SKM-1 treated with dmso at 0.1 percent for 144 hours (cell line): ENCODE measurements around the gene SMIM22.

Source experiments
- DNase-seq: peaks from one replicate; lab custom pipeline; 2025; ENCODE audit not compliant: unreplicated experiment; lab: John Stamatoyannopoulos, UW

SMIM22 gene

GRCh38 chr16:4795828-4796572 lies 831 bp downstream of the SMIM22 start:
- no peak for DNase-seq

DNA sequence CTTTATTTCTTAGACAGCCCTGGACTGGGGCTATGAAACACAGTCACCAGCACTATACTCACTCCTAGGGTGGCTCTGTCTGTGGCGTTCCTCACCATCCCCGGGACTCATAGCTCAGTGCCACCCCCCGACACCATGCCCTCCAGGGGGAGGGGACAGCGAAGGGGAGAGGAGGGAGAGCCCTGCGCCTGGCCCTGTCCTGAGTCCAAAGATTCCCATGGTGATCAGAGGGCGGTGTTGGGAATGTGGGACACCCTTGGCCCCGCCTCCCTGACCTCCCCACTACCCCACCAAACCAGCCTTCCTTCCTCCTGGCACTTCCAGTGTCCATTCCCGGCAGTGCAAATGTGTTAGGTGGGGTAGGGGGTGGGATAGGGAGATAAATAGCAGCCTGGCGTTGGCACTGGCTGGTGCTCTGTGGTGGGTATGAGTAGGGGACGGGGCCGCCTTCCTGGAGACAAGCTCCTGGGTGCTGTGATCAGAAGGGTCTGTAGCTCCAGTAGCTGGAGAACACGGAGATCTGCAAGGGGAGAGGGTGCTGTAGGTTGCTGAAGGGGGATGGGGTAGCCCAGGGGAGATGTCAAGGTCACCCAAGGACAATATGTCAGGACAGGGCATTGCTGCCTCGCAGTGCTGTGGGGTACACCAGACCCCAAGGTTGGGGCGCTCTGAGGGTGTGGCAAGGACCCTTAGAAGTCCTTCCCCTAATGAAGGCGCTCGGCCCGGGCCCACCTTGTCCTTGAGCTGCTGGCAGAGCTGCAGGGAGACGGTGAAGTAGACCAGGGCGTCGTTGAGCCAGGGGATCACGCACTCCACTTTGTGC lies 2.0 kb downstream of the SMIM22 start:
- DNase-seq, result no peak

DNA sequence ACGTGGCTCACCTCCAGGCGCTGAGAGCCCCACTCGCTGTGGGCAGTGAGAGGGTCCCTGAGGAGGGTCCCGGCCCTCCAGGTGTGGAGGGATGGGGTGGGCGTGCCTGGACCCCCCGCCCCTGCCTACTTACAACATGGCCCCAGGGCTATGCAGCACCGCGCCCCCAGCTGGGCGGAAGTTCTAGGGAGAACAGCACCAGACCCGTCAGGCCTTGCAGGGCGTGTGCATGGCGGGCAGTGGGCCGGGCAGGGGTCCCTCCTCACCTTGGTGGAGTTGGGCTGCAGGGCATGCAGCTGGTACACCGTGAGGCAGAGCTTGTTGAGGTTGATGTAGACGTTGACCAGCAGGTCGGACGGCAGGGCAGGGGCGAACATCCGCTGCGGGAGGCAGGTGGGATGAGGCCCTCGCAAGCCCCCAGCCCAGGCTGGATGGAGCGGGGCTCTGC lies 2.7 kb downstream of the SMIM22 start:
- no peak for DNase-seq

- DNase-seq, result no peak
These were observed 3.3 kb downstream of the SMIM22 start for GRCh38 chr16:4798456-4798855.

- no peak for DNase-seq
These were observed 4.1 kb downstream of the SMIM22 start for GRCh38 chr16:4799171-4799855.

DNA sequence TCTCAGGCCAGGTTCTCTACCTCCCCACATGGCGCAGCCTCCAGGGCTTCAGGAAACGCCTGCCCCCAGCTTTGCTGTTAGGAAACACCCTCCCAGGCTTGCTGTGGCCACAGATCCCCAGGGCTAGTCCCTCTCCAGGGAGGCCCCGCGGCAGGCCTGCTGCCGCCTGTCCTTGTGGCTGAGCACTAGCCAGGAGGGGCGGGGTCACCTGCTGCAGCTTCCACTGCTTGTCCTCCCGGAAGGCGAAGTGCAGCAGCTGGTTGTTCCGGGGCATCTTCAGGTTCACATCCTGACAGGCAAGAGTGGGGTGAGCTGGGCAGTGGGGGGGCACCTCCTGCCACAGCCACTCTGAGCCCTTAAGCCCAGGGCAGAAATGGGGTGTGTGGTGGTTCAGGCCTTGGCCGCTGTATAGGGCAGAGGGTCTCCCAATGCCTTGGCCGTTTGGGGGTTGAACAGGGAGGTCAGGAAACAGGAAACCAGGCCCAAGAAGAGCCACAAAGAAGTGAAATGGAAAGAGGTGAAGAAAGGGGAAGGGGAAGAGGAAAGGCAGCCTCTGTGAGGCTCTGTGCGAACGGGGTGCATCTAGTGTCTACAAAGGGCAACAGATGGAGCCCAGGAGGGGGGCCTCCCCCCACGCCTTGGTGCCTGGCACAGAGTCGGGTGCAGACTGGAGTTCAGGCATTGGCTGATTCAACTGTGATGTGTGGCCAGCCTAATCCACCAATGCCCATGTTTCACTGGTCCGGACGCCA lies 5.3 kb downstream of the SMIM22 start:
- DNase-seq, result peak; percentile 81

GRCh38 chr16:4801051-4801961 lies 6.1 kb downstream of the SMIM22 start:
- DNase-seq, result no peak

- DNase-seq, result peak; percentile 61
These were observed 6.9 kb downstream of the SMIM22 start, which contains the start of gene ROGDI for GRCh38 chr16:4801962-4802658. Gene ROGDI (minus strand): TSS chr16:4802633. CDS start chr16:4802571, 62 bp downstream.

DNA sequence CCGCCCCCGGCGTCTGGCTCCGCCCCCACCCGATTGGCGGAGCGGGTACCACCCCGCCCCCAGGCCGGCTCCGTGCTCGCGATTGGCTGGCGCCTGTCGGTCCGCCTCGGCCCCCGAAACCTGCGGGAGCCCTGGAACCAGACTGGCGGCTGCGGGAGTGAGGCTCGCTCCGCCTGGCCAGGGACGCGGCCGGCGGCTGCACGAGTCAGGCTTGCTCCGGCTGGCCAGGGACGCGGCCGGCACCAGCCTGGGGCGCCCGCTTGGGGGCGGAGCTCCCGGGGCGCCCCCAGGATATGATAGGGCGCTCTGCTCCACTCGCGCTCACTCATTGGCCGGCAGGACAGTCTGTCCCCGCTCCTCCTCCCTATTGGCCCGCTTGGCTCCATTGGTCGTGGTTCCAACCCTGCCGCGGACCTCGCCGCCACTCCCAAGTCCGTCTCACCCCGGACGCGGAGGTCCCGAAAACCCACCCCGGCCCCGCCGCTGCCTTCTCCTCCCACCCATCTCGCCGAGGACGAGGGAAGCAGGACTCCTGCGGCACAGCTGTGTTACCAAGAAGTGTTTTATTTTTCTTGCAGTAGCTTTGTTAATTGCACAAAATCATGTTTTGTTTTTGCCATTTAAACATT lies 7.6 kb downstream of the SMIM22 start:
- DNase-seq, result peak; percentile 90

- DNase-seq, result no peak
These were observed 8.3 kb downstream of the SMIM22 start for GRCh38 chr16:4803401-4803844.

GRCh38 chr16:4803898-4804762 lies 9.0 kb downstream of the SMIM22 start:
- DNase-seq, result no peak

DNA sequence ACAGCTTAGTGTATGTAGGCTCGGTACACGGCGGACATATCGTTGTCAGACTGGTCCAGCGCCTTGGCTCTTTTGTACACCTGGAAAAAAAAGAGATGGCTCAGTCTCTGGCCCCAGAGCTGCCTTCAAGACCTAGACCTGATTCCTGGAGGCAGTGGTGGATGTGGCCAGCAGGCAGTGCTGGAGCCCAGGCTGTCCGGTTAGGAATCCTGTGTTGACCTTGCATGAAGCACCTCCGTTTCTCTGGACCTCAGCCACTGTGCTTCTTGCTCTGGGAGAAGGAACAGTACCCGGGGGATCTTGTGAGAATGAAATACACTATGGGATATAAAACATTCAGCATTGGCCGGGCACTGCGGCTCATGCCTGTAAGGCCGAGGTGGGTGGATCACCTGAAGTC lies 10.1 kb downstream of the SMIM22 start:
- DNase-seq, result no peak

DNA sequence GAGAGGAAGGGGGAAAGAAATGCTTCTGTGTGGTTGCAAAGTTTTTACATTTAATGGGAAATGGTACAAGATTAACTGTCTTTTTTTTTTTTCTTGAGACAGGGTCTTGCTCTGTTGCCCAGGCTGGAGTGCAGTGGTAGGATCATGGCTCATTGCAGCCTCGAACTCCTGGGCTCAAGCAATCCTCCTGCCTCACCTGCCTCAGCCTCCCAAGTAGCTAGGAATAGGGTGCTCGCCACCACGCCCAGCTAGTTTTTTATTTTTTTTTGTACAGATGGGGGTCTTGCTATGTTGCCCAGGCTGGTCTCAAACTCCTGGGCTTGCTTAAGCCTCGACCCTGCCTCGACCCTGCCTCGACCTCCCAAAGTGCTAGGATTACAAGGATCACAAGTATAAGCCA lies 11.1 kb downstream of the SMIM22 start:
- DNase-seq, result no peak

DNA sequence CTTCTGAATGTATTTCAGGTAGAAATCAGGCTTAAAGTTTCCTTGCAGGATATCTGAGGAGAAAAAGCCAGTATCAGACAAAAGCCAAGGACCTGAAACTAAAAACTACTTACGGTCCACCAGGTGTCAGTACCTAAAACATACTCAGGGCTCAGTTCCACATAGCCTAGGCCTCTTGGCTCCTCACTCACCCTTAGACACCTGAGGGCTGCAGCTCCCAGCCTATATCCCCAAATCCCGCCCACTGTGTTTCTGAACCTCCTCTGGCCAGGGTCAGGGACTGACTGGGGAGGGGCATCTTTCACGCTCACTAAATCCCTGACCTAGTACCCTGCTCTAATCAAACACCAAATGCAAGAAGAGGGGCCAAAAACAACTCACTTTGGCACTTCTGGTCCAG lies 16.1 kb downstream of the SMIM22 start:
- DNase-seq, result no peak

- DNase-seq, result no peak
These were observed 16.6 kb downstream of the SMIM22 start for GRCh38 chr16:4811773-4812172.

DNA sequence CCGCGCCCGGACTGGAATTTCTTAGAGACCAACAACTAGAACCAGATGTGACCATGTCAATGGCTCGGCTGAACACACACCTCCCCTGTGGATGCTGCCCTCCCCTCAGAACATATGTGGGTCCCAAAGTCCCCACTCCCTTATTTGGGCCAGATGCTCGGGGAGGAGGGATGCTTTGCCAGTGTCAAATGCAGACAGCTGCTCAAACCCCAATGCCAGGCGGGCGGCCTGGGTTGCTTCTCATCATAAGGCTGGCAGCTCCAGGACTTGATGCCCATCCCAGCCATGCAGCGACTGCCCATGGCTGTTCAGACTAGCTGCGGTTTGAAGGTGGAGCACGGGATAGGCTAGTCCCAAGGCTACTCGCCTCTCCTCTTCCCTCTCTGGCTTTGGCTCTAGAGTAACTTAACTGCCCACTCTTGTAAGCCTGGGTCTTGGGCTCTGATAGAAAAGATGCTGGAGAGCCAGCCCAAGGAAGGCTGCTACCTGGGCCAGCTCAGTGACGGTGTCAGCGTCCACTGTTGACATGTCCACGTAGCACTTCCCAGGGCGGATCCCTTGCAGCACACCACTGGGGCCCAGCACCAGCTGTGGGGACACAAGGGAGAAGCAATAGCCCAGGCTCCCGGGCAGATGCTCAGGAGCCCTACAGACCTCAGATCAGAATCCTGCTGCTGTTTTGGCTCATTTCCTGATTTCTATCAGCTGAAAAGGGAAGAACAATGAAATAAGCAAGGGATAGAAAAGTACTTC lies 18.3 kb downstream of the SMIM22 start:
- DNase-seq, result no peak

DNA sequence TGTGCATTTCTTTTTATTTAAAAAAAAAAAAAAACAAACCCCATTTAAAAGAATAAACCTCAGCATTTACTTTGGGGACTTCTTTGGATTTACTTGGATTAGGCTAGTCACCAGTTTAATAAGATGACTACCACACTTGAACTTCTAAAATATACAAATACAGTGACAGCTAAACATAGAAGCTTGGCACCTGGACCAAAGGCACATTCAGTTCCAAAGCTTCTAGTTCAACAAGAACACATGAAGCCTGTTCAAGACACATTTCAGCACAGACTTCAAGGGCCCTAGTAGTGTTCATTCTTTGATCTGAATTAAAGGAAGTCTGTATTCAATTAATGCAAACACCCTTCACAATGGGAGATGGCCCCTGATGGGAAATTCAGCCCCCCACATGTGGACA lies 18.9 kb downstream of the SMIM22 start:
- DNase-seq, result no peak
